GM18511 (cell line): Measurements from ENCODE around the gene LRRC10B.

ENCODE experiments used
- ATAC-seq: cut with Tn5 transposase; IDR thresholded peaks from one replicate; pipeline ENCODE4 v1.9.1; 2021; ENCODE audit warnings: mild to moderate bottlenecking, moderate library complexity; ENCODE audit not compliant: unreplicated experiment

Gene LRRC10B

DNA sequence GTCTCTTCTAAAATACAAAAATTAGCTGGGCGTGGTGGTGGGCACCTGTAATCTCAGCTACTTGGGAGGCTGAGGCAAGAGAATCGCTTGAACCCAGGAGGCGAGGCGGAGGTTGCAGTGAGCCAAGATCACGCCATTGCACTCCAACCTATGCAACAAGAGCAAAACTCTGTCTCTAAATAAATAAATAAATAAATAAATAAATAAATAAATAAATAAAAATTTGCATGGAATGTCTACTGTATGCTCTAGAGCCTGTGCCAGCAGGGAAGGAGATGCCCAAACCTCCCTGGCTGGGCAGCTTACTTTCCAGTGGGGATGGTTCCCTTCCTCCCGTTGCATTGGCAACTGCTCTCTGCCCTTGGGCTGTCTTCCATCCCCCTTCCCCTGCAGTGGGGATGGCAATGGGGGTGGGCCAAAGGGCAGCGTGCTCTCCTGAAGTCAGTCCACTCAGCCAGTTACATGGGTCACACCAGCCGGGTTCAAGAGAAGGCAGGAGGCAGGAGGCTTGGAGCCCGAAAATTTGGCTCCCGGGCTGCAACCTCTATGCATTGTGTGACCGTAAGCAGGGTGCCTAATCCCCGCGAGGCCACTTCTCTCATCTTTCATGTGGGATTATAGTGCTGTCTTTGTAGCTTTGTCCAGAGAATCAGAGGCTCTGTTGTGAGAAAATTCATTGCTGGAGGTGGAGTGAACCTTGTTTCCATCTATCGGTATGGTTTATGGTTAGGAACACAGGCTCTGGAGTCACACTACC is 1.4 kb upstream of the LRRC10B start:
- ATAC-seq, result no peak

DNA sequence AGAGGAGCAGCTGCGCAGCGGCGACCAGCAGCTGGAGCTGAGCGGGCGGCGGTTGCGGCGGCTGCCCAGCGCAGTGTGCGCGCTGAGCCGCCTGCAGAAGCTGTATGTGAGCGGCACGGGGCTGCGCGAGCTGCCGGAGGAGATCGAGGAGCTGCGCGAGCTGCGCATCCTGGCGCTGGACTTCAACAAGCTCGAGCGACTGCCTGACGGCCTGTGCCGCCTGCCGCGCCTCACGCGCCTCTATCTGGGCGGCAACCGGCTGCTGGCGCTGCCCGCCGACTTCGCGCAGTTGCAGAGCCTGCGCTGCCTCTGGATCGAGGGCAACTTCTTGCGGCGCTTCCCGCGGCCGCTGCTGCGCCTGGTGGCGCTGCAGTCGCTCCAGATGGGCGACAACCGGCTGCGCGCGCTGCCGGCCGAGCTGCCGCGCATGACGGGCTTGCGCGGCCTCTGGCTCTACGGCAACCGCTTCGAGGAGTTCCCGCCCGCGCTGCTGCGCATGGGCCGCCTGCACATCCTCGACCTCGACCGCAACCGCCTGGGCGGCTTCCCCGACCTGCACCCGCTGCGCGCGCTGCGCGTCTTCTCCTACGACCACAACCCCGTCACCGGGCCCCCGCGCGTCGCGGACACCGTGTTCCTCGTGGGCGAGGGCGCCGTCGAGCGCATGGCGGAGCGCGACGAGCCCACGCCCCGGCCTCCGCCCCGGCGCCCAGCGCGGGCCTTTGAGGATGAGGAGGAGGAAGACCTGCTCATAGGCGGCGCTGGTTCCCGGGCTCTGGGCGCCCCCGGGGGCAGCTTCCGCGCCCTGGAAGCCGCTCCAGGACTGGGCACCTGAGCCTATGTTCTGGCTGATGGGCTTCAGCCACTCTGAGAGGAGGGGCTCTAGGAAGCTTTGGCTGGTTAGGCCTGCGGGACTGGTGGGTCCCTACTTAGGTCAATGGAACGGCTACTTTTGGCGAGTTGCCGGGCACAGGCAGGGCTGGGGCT is 787 bp downstream of the LRRC10B start:
- ATAC-seq, result peak; percentile 60

GRCh38 chr11:61510166-61510919 is 1.8 kb downstream of the LRRC10B start:
- ATAC-seq, result no peak

DNA sequence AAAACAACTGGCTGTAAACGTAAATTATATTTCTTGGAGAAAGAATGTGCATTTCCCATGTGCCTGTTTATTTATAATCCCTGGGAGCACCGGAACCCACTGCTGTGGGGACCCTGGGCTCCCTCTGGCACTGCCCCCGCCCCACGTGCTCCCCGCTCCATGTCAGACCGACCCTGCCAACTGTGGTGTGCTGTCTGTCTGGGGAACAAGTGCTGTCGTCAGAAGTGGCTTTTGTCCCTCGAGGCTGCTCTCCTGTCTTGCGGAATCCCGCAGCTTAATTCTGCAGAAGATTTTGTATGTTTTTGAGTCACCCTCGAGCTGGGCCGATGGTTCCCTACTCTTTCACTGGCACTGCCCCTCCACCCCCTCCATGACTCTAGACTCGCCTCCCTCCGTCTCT is 2.4 kb downstream of the LRRC10B start:
- ATAC-seq, result no peak

GRCh38 chr11:61511383-61511782 is 2.8 kb downstream of the LRRC10B start:
- no peak for ATAC-seq

DNA sequence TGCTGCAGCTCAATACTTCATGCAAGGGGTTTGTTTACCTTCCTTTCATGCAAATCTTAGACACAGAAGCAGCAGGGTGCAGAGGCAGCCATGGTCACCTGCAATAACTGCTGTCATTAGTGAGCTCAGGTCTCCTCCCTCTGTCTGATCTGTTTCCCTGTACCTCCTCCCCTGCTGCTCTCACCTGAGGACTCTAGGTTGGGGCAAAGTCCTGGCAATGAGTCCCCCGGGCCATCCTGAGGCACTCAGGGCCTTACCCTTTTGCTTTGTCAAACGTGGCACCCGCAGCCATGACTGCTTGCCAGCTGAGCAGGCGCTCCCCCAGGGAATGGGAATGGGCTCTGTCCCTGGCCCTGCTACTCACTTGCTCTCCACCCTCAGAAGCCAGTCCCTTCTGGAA is 3.9 kb downstream of the LRRC10B start:
- ATAC-seq, result no peak

DNA sequence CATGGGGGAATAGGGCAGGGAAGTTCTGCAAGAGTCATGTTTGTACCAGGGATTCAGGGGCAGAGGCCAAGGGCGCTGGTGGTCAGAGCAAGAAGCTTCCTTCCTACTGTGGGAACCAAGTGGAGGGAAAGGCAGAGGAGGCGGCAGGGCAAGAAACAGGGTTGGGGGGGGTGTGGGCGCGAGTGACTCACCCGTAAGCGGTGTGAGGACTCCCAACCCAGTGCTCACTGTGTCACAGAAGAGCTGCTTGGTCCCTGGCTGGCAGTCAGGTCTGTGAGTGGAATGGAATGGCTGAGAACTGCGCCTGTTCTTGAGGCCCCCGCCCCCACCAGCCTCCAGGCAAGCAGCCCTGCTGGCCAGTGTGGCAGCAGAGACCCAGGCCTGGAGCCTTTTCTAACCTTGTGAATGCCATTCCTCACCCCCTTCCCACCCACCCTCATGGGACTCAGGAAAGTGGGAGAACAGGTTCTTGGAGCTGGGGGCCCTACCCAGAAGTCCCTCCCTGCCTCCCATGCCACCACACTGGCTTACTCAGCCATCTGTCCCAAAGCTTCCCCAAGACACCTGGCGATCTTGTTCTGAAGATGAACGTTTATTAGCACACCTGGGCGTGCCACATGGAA is 4.7 kb downstream of the LRRC10B start:
- no peak for ATAC-seq

GRCh38 chr11:61514050-61514917 is 5.7 kb downstream of the LRRC10B start:
- no peak for ATAC-seq

- no peak for ATAC-seq
Observed at GRCh38 chr11:61515686-61516085, 7.1 kb downstream of the LRRC10B start.

DNA sequence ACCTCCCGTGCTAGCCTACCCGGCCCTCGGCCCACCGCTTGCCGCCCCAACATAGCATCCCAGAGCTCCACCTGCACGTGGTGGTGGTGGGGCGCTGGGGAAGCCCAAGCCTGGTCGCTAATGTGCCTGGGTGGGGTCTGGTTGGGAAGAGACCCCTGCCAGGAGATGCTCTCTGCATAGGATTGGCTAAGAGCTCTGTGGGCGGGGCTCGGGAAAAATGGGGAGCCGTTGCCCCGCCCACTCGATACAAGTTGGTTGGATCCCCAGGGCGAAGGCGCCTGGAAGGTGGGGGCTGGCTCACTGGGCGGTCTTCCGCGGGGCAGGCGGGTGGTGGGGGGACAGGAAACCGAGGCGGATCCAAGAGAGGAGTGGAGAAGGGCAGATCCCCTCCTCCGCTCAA is 7.6 kb downstream of the LRRC10B start:
- ATAC-seq, result no peak

GRCh38 chr11:61516675-61517572 is 8.4 kb downstream of the LRRC10B start:
- ATAC-seq, result no peak

GRCh38 chr11:61518032-61518795 is 9.7 kb downstream of the LRRC10B start:
- ATAC-seq, result no peak

DNA sequence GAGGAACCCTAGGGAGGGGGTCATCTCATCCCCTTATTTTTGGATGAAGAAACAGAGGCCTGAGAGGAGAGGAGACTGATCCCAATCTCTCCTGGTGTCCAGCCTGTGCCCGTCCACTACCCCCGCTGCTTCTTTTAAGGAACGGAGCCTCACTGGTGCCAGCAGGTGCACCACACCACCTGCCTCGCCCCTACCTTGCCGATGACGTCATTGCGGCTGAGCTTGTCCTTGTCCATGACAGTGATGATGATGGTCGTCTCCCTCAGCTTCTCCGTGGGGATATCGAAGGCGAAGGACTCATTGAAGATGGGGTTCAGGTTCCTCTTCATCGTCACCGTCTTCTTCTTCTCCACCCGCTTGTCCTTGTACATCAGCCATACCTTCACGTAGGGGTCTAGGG is 14.3 kb downstream of the LRRC10B start:
- no peak for ATAC-seq

GRCh38 chr11:61524446-61524845 is 15.9 kb downstream of the LRRC10B start:
- no peak for ATAC-seq

DNA sequence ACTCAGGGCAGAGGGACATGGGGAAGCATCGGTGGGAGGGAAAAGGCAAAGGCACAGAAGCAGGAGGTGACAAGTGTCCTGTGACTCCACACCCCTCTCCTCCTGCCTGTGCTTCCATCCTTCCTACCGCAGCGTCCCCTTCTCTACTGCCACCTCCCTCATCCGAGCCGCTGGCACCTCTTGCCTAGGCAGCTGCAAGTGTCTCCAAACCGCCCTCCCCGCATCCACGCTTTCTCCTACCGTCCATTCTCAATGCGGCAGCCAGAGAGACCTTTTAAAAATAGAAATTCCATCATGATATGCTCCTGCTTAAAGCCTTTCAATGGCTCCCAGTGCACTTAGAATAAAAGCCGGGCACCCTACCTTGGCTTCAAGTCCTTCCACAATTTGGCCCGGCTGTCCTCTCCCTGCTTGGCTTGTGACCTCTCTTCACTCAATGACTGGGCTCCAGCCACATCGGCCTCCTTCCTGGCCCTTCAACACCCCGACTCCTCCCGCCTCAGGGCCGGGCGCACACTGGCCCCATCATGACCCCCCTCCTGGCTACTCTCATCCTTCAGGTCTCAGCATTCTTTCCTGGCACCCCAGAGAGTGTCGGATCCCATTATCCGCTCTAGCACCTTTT is 16.5 kb downstream of the LRRC10B start:
- ATAC-seq, result no peak

DNA sequence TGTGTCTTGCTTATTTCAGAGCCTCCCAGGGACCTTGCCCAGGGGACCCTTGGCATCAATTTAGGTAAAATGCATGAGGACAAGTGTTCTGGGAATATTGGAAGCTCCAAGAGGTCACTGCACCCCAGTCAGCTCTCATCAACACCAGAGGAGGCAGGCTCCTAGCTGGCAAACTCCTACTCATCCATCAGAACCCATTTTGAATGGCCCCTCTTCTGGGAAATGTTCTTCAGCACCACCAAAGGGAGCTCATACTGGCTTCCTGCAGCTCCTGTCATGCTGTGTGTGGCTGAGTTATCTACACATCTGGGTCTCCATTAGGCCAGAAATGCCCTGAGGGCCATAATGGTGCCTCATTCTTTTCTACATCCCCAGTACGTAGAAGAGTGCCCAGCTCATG is 17.7 kb downstream of the LRRC10B start:
- no peak for ATAC-seq

GRCh38 chr11:61526956-61527731 is 18.6 kb downstream of the LRRC10B start:
- ATAC-seq, result no peak
